IMR-90 (cell line): ENCODE results near the gene SAMSN1.

Experiments
- CEBPB ChIP-seq: IDR thresholded peaks from 2 replicates; pipeline ENCODE4 v1.6.1; 2012; ENCODE audit warnings: low read depth, low read length, improper control_type of control experiment
- CTCF ChIP-seq: conservative IDR thresholded peaks from 2 replicates; pipeline ENCODE4 v1.5.1; 2012; ENCODE audit warnings: mild to moderate bottlenecking, low read depth, low read length, improper control_type of control experiment
- ELK1 ChIP-seq: fragments of 150-350 bp; IDR thresholded peaks from 2 replicates; pipeline ENCODE4 v1.6.1; 2016; ENCODE audit warnings: low read depth, mild to moderate bottlenecking, low read length, moderate library complexity, borderline replicate concordance
- NFE2L2 ChIP-seq: fragments of 150-350 bp; IDR thresholded peaks from 2 replicates; pipeline ENCODE4 v1.6.1; 2016; ENCODE audit warnings: low read depth, mild to moderate bottlenecking, low read length
- POLR2A ChIP-seq: IDR thresholded peaks from 2 replicates; pipeline ENCODE4 v1.6.1; 2012; ENCODE audit warnings: mild to moderate bottlenecking, low read depth, low read length
- RAD21 ChIP-seq: IDR thresholded peaks from 2 replicates; pipeline ENCODE4 v1.6.1; 2012; ENCODE audit warnings: low read length, improper control_type of control experiment
- RCOR1 ChIP-seq: IDR thresholded peaks from 2 replicates; pipeline ENCODE4 v1.6.1; 2012; ENCODE audit warnings: mild to moderate bottlenecking, low read length, improper control_type of control experiment; ENCODE audit not compliant: insufficient replicate concordance
- RFX5 ChIP-seq: IDR thresholded peaks from 2 replicates; pipeline ENCODE4 v1.8.0; 2012; ENCODE audit warnings: low read depth, mild to moderate bottlenecking, low read length, moderate library complexity

- TF ChIP-seq POLR2A (no peak), CTCF (no peak), CEBPB (no peak), NFE2L2 (no peak), RAD21 (no peak), RCOR1 (no peak), RFX5 (no peak), ELK1 (no peak)
Observed at GRCh38 chr21:14523234-14523633, 22.9 kb downstream of the SAMSN1 start.
